GM13976 (cell line): ENCODE measurements around the gene NUDT14.

ENCODE experiments used
- DNase-seq: peaks from one replicate; pipeline ENCODE4 v3.0.0; 2012; ENCODE audit warnings: low spot score
- in situ Hi-C: fragments of 300-500 bp; cut with MboI; formaldehyde crosslinking; loops from one replicate; pipeline ENCODE4 v1.12.0; 2022; ENCODE audit warnings: low sequenced_read_pairs, mixed read lengths, inconsistent platforms; ENCODE audit not compliant: unreplicated experiment
- TF ChIP-seq, protein P1 (sequence below): IDR thresholded peaks from 2 replicates; pipeline ENCODE4 v1.5.1; 2012; ENCODE audit warnings: borderline replicate concordance, mild to moderate bottlenecking; ENCODE audit not compliant: insufficient read depth; ENCODE audit errors: extremely low read depth, missing control alignments, control extremely low read depth

NUDT14 gene

DNA sequence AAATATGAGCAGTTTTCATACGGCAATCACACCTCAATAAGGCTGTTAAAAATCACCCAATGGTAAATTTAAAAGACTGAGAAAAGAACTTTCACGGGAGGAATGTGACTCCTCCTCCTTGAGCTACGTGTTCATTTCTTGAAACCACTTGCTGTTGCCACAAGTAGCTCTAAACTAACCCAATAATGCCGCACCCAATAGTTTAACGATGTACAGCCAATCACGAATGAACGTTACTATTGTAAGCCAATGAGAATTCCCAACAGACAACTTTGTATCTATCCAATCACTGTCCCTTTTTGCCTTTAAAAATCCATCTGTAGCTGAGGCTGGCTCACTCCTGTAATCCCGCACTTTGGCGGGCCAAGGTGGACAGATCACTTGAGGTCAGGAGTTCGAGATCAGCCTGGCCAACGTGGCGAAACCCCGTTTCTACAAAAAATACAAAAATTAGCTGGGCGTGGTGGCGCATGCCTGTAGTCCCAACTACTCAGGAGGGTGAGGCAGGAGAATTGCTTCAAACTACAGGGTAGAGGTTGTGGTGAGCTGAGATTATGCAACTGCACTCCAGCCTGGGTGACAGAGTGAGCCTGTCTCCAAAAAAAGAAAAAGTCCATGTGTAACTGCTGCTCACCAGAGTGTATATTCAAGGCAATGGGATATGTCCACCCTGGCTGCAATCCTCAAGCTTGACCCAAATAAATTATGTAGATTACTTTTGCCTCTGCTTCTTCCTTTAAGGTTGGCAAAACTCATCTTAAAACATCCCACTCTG is 42.8 kb upstream of the NUDT14 start:
- TF ChIP-seq, protein P1, sequence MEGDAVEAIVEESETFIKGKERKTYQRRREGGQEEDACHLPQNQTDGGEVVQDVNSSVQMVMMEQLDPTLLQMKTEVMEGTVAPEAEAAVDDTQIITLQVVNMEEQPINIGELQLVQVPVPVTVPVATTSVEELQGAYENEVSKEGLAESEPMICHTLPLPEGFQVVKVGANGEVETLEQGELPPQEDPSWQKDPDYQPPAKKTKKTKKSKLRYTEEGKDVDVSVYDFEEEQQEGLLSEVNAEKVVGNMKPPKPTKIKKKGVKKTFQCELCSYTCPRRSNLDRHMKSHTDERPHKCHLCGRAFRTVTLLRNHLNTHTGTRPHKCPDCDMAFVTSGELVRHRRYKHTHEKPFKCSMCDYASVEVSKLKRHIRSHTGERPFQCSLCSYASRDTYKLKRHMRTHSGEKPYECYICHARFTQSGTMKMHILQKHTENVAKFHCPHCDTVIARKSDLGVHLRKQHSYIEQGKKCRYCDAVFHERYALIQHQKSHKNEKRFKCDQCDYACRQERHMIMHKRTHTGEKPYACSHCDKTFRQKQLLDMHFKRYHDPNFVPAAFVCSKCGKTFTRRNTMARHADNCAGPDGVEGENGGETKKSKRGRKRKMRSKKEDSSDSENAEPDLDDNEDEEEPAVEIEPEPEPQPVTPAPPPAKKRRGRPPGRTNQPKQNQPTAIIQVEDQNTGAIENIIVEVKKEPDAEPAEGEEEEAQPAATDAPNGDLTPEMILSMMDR, result no peak
- no peak for DNase-seq
- in situ Hi-C loops, result no loop called here

DNA sequence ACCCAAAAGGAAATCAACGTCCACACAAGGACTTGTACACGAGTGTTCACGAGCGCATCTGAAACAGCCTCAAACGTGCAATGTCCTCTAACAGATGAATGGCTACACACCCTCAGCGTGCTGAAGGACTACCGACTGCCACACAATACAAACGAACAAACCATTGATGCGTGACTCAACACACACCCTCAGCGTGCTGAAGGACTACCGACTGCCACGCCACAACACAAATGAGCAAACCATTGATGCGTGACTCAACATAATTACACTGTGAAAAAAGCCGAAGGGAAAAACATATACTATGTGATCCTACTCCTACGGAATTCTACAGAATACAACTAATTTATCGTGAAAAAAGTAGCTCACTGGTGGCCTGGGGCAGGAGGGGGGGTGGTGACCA is 42.1 kb upstream of the NUDT14 start:
- in situ Hi-C loops, result no loop called here
- no peak for DNase-seq
- TF ChIP-seq, protein P1, result no peak

GRCh38 chr14:105221598-105222178 is 40.6 kb upstream of the NUDT14 start:
- in situ Hi-C loops, result no loop called here

DNA sequence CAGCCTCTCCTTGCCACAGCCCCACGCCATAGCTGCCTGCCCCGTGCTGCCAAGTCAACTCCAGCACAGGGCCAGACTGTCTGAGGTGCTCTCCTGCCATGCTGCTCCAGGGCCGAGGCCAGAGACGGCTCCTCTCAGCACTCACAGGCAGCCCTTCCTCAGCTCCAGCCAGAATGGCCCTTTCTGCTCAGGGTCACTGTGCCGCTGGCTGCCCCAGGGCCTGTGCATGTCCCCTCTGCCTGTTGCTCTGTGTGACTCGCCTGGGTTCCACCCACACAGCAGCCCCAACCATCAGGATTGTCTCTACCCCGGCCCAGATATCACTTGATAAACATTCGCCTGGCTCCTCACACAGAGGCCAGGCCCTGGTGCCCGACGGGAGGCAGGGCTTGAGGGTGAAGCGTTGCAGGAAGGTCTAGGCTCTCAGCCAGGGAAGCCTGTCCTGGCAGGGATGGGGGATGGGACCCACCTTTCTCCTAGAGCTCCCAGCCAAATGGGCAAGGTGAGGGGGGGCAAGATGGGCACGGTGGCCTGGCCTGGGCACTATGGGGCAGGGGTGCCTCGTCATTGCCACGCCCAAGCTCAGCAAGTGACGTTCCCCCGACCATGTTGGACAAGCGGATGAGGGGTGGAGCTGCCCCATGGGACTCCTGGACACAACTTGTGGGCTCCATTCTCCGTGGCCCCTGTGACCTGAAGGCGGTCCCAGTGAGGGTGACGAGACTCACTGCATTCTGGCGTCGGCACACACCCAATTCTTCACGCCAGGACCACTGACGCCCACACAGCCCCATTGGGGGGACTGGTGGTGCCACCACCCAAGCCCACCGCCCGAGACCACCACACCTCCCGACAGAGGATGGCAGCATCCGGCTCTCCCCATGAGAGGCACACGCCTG is 39.8 kb upstream of the NUDT14 start:
- in situ Hi-C loops, result no loop called here
- TF ChIP-seq, protein P1, result no peak
- DNase-seq, result no peak

More at GRCh38 chr14:105221598-105222178, 40.6 kb upstream of the NUDT14 start:
- no peak for DNase-seq
- TF ChIP-seq, protein P1, result no peak

- in situ Hi-C loops, result no loop called here
- DNase-seq, result no peak
- TF ChIP-seq, protein P1, result no peak
These were observed 38.6 kb upstream of the NUDT14 start for GRCh38 chr14:105219753-105220152.

GRCh38 chr14:105219043-105219612 is 38.0 kb upstream of the NUDT14 start:
- in situ Hi-C loops, result no loop called here
- TF ChIP-seq, protein P1, result no peak

More at GRCh38 chr14:105219043-105219612, 38.0 kb upstream of the NUDT14 start:
- no peak for DNase-seq
